Measurements from ENCODE around the gene PIP4K2B. TPM values are rescaled to one million over a fixed set of nuclear protein-coding genes. Genes with fewer than 3 reads are reported as not detected.
A peak's percentile ranks its signal among the peaks of the same experiment; 100 is the strongest.

The PIP4K2B gene
- total RNA-seq, 4 donors from 2014 or later = 19.5 to 45.4 (median 33.6) TPM

- no peak for DNase-seq (ENCODE audit: low spot score in 2 of 2)
- intact Hi-C loops (cut with DNase I; ENCODE audit: low total_unique reads) = no loop called here
- H3K4me3 ChIP-seq (ENCODE audit: low read depth, poor library complexity, severe bottlenecking) = no peak overlapping the region
- WGBS, 2 donors = 90 to 91% methylated on average over 18 to 19 of the region's 19 CpGs
- TF ChIP-seq POLR2A (IDR thresholded peaks at IDR 0.05) (no peak), CTCF (IDR thresholded peaks at IDR 0.05) (no peak)
These were observed 59.3 kb downstream of the PIP4K2B start for GRCh38 chr17:38740044-38740443.

- DNase-seq (ENCODE audit: low spot score in 2 of 2) = no peak
- TF ChIP-seq POLR2A (IDR thresholded peaks at IDR 0.05) (no peak), CTCF (IDR thresholded peaks at IDR 0.05) (no peak)
- H3K4me3 ChIP-seq (ENCODE audit: low read depth, poor library complexity, severe bottlenecking) = no peak overlapping the region
- intact Hi-C loops (cut with DNase I; ENCODE audit: low total_unique reads) = no loop called here
- WGBS, 2 donors = 86 to 93% methylated on average over 11 to 14 of the region's 14 CpGs
These were observed 60.1 kb downstream of the PIP4K2B start for GRCh38 chr17:38739305-38739704.

- TF ChIP-seq CTCF (IDR thresholded peaks at IDR 0.05) (no peak), POLR2A (IDR thresholded peaks at IDR 0.05) (no peak)
- H3K4me3 ChIP-seq (ENCODE audit: low read depth, poor library complexity, severe bottlenecking) = no peak overlapping the region
- 91 to 95% methylated on average over 16 of the region's 16 CpGs for WGBS, 2 donors
- intact Hi-C loops (cut with DNase I; ENCODE audit: low total_unique reads) = no loop called here
- no peak for DNase-seq (ENCODE audit: low spot score in 2 of 2)
These were observed 60.7 kb downstream of the PIP4K2B start for GRCh38 chr17:38738686-38739085.

- no peak overlapping the region for H3K4me3 ChIP-seq (ENCODE audit: low read depth, poor library complexity, severe bottlenecking)
- intact Hi-C loops (cut with DNase I; ENCODE audit: low total_unique reads) = no loop called here
- DNase-seq (ENCODE audit: low spot score in 2 of 2) = no peak
- TF ChIP-seq POLR2A (IDR thresholded peaks at IDR 0.05) = no peak
- TF ChIP-seq CTCF (IDR thresholded peaks at IDR 0.05) = no peak
- 80 to 89% methylated on average over 14 of the region's 14 CpGs for WGBS, 2 donors
These were observed 61.2 kb downstream of the PIP4K2B start for GRCh38 chr17:38738007-38738662.

GRCh38 chr17:38735161-38735997, 64.0 kb downstream of the PIP4K2B start:
- DNase-seq (ENCODE audit: low spot score in 2 of 2) = peak in 1 of 2 donors; percentile 92
- WGBS, 2 donors = 43 to 48% methylated on average over 23 of the region's 23 CpGs
- TF ChIP-seq POLR2A (IDR thresholded peaks at IDR 0.05) = no peak
- intact Hi-C loops (cut with DNase I; ENCODE audit: low total_unique reads) = loop anchor here (2.0 kb wide), 1 partner anchor 55 kb away; no protein-coding TSS in a partner anchor
- no peak overlapping the region for H3K4me3 ChIP-seq (ENCODE audit: low read depth, poor library complexity, severe bottlenecking)

Measured in lower leg skin (tissue), 4 donors.